Smooth muscle cell (in vitro differentiated cells): ENCODE results near the gene GKN1. TPM values are rescaled to one million over a fixed set of nuclear protein-coding genes. Genes with fewer than 3 reads are reported as not detected.

Experiments used
- DNase-seq: peaks from one replicate; lab custom pipeline; 2025; ENCODE audit not compliant: unreplicated experiment; lab: John Stamatoyannopoulos, UW
- H2AFZ ChIP-seq: fragments of 200-600 bp; sonication (generic); 2 replicates; pipeline ENCODE4 v1.6.0; 2016; ENCODE audit warnings: antibody characterized with exemption, low read depth, mild to moderate bottlenecking
- H3F3A ChIP-seq: fragments of 200-600 bp; sonication (generic); 2 replicates; pipeline ENCODE4 v1.6.0; 2017; ENCODE audit warnings: antibody characterized with exemption, low read depth
- H3K27ac ChIP-seq: fragments of 200-600 bp; sonication (generic); 2 replicates; pipeline ENCODE4 v1.5.1; 2016; ENCODE audit warnings: low read depth, mild to moderate bottlenecking
- H3K27me3 ChIP-seq: fragments of 200-600 bp; sonication (generic); 2 replicates; pipeline ENCODE4 v1.6.1; 2016; ENCODE audit warnings: low read depth, mild to moderate bottlenecking
- H3K36me3 ChIP-seq: fragments of 200-600 bp; sonication (generic); 2 replicates; pipeline ENCODE4 v1.5.1; 2016; ENCODE audit warnings: low read depth
- H3K4me1 ChIP-seq: fragments of 200-600 bp; sonication (generic); 2 replicates; pipeline ENCODE4 v1.5.1; 2016; ENCODE audit warnings: low read depth
- H3K4me2 ChIP-seq: fragments of 200-600 bp; sonication (generic); 2 replicates; pipeline ENCODE4 v1.6.0; 2016; ENCODE audit warnings: mild to moderate bottlenecking
- H3K4me3 ChIP-seq: fragments of 200-600 bp; sonication (generic); 2 replicates; pipeline ENCODE4 v1.5.1; 2016; ENCODE audit warnings: mild to moderate bottlenecking
- H3K79me2 ChIP-seq: fragments of 200-600 bp; sonication (generic); 2 replicates; pipeline ENCODE4 v1.6.0; 2016; ENCODE audit warnings: low read depth, mild to moderate bottlenecking
- H3K9ac ChIP-seq: fragments of 200-600 bp; sonication (generic); 2 replicates; pipeline ENCODE4 v1.6.0; 2016; ENCODE audit warnings: low read depth
- H3K9me3 ChIP-seq: fragments of 200-600 bp; sonication (generic); replicated peaks from 2 replicates; pipeline ENCODE4 v1.5.1; 2016; ENCODE audit warnings: low read depth
- H4K20me1 ChIP-seq: fragments of 200-600 bp; sonication (generic); 2 replicates; pipeline ENCODE4 v1.6.0; 2016; ENCODE audit warnings: low read depth
- CTCF ChIP-seq: fragments of 200-600 bp; sonication (generic); IDR thresholded peaks from 2 replicates; pipeline ENCODE4 v1.5.1; 2017; ENCODE audit warnings: borderline replicate concordance, mild to moderate bottlenecking, antibody characterized with exemption; ENCODE audit not compliant: insufficient read depth, poor library complexity, severe bottlenecking
- WGBS: methylation state at CpG from one replicate; pipeline ENCODE4 v1.1.7; 2016; ENCODE audit warnings: low lambda C conversion rate; 5-methylcytosine and 5-hydroxymethylcytosine counted together
- polyA plus RNA-seq: library from polyadenylated mRNA; unstranded; fragments of >200 nt; fragmentation: Nextera tagmentation; extraction: Ambion mirVana; gene quantifications from 2 replicates; pipeline ENCODE4 v1.2.1, GENCODE V29; 2016
- total RNA-seq: library from RNA; depleted of rRNA; stranded (reverse); fragments of >200 nt; gene quantifications from 2 replicates; pipeline ENCODE4 v1.2.3, GENCODE V29; 2014

The GKN1 gene
- total and polyA plus RNA-seq, 2 experiments from 2014 or later = not detected

DNA sequence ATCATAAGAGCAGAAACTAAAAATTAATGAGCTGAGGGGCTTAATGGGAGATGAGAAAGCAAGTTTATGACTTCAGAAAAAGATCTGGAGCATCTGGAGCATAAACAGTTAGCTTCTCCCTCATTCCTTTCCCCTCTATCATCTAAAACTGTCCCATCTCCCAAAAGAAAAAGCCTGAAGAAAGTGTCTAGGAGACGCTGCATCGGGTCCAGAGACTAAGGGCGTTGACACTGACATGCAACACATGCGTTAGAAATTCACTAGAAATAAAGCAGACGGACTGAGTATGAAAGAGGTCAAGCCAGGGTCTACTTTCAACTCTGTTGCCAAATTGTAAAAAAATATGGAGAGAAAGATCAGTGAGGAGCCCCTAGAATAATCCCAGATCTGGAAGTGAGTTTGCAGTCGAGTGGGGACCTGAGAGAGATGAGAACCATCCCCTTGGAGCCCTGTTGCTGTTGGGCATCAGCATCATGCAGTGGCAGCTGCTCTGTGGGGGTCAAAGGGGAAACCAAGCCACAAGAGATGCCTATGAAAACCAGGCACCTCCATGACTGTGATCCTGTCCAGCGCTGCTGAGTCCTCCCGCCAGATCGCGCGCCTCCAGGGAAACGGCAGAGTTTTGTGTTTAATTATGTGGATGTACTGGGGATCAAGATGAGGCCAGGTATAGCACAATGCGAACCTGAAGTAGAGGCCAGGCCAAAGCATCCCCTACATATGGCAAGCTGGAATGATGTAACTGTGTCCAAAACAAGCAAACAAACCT is 52.4 kb downstream of the GKN1 start:
- Histone ChIP-seq H3K9ac (no peak overlapping the region), H3K36me3 (no peaks in the 10 kb centered on the region), H3K79me2 (peaks cover 100% of the 10 kb centered on the region), H4K20me1 (peaks cover 98% of the 10 kb centered on the region), H3K4me2 (no peak overlapping the region), H3K27me3 (no peaks in the 10 kb centered on the region), H3K9me3 (no peaks in the 10 kb centered on the region), H3K4me1 (peaks cover 22% of the 10 kb centered on the region), H2AFZ (no peak overlapping the region), H3K27ac (peak overlapping the region; percentile 25), H3F3A (peaks cover 9% of the 10 kb centered on the region), H3K4me3 (no peak overlapping the region)
- TF ChIP-seq CTCF = no peak
- DNase-seq = no peak
- 74% methylated on average over 13 of the region's 13 CpGs for WGBS

Other genes with a start within 250 kb of the GKN1 start
- 1.2 and 2.0 TPM in 2 replicates for gene ARHGAP25, start 239.8 kb upstream of the GKN1 start, total RNA-seq
- gene ARHGAP25, start 239.8 kb upstream of the GKN1 start, polyA plus RNA-seq = 1.5 and 2.7 TPM in 2 replicates
- 0.22 TPM in 1 of 2 replicates, not detected in the other for gene BMP10, start 103.2 kb upstream of the GKN1 start, total RNA-seq
- gene BMP10, start 103.2 kb upstream of the GKN1 start, polyA plus RNA-seq = not detected in 2 replicates
- not detected in 2 replicates for gene GKN2, start 21.7 kb upstream of the GKN1 start, total RNA-seq
- not detected in 2 replicates for gene GKN2, start 21.7 kb upstream of the GKN1 start, polyA plus RNA-seq
- 292 and 302 TPM in 2 replicates for gene ANTXR1, start 38.5 kb downstream of the GKN1 start, total RNA-seq
- 230 and 309 TPM in 2 replicates for gene ANTXR1, start 38.5 kb downstream of the GKN1 start, polyA plus RNA-seq